Activated CD4-positive, alpha-beta T cell treated with anti-CD3 and anti-CD28 coated beads for 36 hours (primary cell): ENCODE results near the gene MAPK9. TPM values are rescaled to one million over a fixed set of nuclear protein-coding genes. Genes with fewer than 3 reads are reported as not detected.

Experiments used
- ATAC-seq: fragments of 200-7000 bp; cut with Tn5 transposase; one replicate; pipeline ENCODE4 v1.10.0; 2021; ENCODE audit warnings: mild to moderate bottlenecking, moderate library complexity
- CTCF ChIA-PET: fragments of 350-600 bp; sonication (Branson Sonifier 250); formaldehyde crosslinking; loops from one replicate; lab custom pipeline; 2021; ENCODE audit warnings: antibody characterized with exemption; lab: Charles Lee
- POLR2A ChIA-PET: fragments of 350-600 bp; sonication (Branson Sonifier 250); formaldehyde crosslinking; loops from one replicate; lab custom pipeline; 2021; ENCODE audit warnings: antibody characterized with exemption, inconsistent platforms; lab: Charles Lee
- DNase-seq: peaks from one replicate; pipeline ENCODE4 v3.0.0-alpha.2; 2020
- H3K27ac Mint-ChIP-seq: one replicate; pipeline ENCODE4 v1.8.0; 2021; ENCODE audit warnings: mixed read lengths
- H3K27me3 Mint-ChIP-seq: one replicate; pipeline ENCODE4 v1.8.0; 2021; ENCODE audit warnings: mixed read lengths
- H3K36me3 Mint-ChIP-seq: one replicate; pipeline ENCODE4 v1.8.0; 2021; ENCODE audit warnings: low read depth, mixed read lengths
- H3K4me1 Mint-ChIP-seq: one replicate; pipeline ENCODE4 v1.8.0; 2021; ENCODE audit warnings: mixed read lengths
- H3K4me3 Mint-ChIP-seq: one replicate; pipeline ENCODE4 v1.8.0; 2021; ENCODE audit warnings: mild to moderate bottlenecking, moderate library complexity, mixed read lengths
- H3K9me3 Mint-ChIP-seq: one replicate; pipeline ENCODE4 v1.8.0; 2021; ENCODE audit warnings: low read depth, mixed read lengths
- intact Hi-C, 2 experiments: fragments of 100-400 bp; cut with DNase I in 1 of 2; cut with micrococcal nuclease in 1 of 2; formaldehyde crosslinking; loops; one replicate each; pipeline versions ENCODE4 v1.14.2 to v1.15.1; 2022 to 2024; cut with DNase I, micrococcal nuclease
- total RNA-seq, 2 experiments: library from RNA; stranded (reverse); gene quantifications; one replicate each; pipeline ENCODE4 v1.2.3, GENCODE V29; 2021

Gene MAPK9
- total RNA-seq, 2 experiments from 2014 or later, result 37.0 to 38.1 TPM

DNA sequence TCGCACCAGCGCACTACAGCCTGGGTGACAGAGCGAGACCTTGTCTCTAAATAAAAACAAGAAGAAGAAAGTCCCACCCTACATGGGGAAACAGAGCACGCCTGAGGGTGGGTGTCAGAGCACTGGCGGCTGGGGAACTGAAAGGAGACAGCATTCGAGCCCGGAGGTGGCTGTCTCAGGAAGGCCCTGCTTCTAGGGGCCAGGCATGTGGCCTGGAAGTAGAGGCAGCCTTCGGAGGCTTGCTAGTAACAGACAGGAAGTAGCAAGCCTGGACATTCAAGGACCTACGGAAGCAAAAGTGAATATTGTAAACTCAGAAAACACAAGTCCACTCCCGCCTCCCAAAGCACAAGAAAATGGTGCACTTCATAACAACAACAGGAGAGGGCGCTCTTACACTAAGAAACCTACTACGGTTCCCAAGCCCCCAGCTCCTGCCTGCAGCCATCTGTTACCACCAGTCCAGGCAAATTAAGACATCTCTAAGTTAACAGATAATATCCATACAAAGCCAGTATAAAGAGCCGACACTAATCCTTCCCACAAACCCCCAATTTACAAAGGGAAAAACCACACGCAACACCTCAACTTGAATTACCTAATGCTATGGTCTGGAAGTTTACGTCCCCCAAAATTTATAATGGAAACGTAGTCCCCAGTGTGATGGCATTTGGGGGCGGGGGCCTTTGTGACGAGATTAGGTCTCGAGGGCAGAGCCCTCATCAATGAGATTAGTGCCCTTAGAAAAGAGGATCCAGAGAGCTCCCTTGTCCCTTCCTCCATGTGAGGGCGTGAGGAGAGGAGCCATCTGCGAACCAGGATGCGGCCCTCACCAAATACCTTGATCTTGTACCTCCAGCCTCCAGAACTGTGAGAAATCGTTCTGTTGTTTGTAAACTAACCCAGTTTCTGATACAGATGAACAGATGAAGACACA lies 90.6 kb downstream of the MAPK9 start:
- ChIA-PET CTCF (interaction anchor here (2.7 kb wide), 1 partner anchor 114 kb away, joined by 10 read pairs; no protein-coding TSS in a partner anchor), POLR2A (no interaction called here)
- intact Hi-C loops, result loop anchor here in 1 of 2 experiments (1.0 to 5.0 kb wide), 2 partner anchors 114 to 126 kb away; no protein-coding TSS in a partner anchor
- no peaks in the 10 kb centered on the region for H3K4me1 Mint-ChIP-seq
- no peaks in the 10 kb centered on the region for H3K36me3 Mint-ChIP-seq
- DNase-seq (peak; percentile 38), ATAC-seq (no peak)
- H3K27ac Mint-ChIP-seq, result no peak overlapping the region
- H3K9me3 Mint-ChIP-seq, result no peaks in the 10 kb centered on the region
- H3K27me3 Mint-ChIP-seq, result peaks cover 21% of the 10 kb centered on the region
- H3K4me3 Mint-ChIP-seq, result no peak overlapping the region

- intact Hi-C loops, result no loop called here
Measured at GRCh38 chr5:180199390-180199789, 92.5 kb downstream of the MAPK9 start.

GRCh38 chr5:180198208-180198607 lies 93.7 kb downstream of the MAPK9 start:
- ChIA-PET CTCF (no interaction called here), POLR2A (no interaction called here)
- H3K27ac Mint-ChIP-seq, result no peak overlapping the region
- ATAC-seq, result no peak
- intact Hi-C loops, result no loop called here
- H3K9me3 Mint-ChIP-seq, result no peaks in the 10 kb centered on the region
- H3K4me3 Mint-ChIP-seq, result no peak overlapping the region
- no peak for DNase-seq
- no peaks in the 10 kb centered on the region for H3K4me1 Mint-ChIP-seq
- H3K36me3 Mint-ChIP-seq, result no peaks in the 10 kb centered on the region
- peaks cover 10% of the 10 kb centered on the region for H3K27me3 Mint-ChIP-seq

More at GRCh38 chr5:180199390-180199789, 92.5 kb downstream of the MAPK9 start:
- Mint-ChIP-seq H3K36me3 (no peaks in the 10 kb centered on the region), H3K4me3 (no peak overlapping the region), H3K27me3 (peaks cover 17% of the 10 kb centered on the region), H3K27ac (no peak overlapping the region), H3K4me1 (no peaks in the 10 kb centered on the region), H3K9me3 (no peaks in the 10 kb centered on the region)
- no peak for ATAC-seq
- CTCF ChIA-PET, result interaction anchor here (0.6 to 1.0 kb wide), 2 partner anchors 10 to 116 kb away, joined by 3 read pairs; partner anchors contain the start of gene RASGEF1C
- DNase-seq, result no peak
- POLR2A ChIA-PET, result no interaction called here

DNA sequence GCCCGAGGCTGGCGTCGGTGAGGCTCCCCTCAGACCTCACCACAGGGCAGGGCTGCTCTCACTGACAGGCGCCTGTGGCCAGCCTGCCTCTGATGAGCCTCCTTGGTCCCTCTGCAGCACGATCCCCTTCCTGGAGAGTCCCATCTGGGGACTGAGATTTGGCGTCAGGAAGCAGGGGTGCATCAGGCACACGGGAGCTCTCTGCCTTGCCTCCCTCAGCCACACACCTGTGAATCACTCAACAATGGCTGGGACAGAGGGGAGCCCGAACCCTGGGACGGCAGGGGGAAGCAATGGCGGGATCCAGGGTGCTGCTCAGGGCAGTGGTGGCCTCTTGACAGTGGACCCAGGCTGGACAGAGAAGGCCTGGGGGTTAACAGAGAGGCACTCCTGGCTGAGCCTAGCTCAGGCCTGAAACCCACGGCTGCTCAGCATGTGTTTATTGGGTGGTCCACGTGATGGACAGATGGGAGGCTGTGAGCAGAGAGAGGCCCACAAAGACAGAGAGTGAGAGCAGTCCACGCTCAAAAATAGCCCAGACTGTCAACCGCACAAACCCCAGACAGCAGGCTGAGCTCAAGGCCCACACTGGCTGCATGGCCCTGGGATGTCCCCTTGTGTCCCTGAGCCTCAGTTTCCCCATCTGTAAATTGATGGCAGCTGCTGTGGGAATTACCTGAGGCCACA lies 94.7 kb downstream of the MAPK9 start:
- H3K9me3 Mint-ChIP-seq, result no peaks in the 10 kb centered on the region
- ChIA-PET POLR2A (no interaction called here), CTCF (interaction anchor here (1.2 kb wide), 1 partner anchor 10 kb away, joined by 8 read pairs; no protein-coding TSS in a partner anchor)
- H3K27ac Mint-ChIP-seq, result no peak overlapping the region
- H3K27me3 Mint-ChIP-seq, result peaks cover 8% of the 10 kb centered on the region
- H3K36me3 Mint-ChIP-seq, result no peaks in the 10 kb centered on the region
- intact Hi-C loops, result no loop called here
- DNase-seq (no peak), ATAC-seq (no peak)
- H3K4me1 Mint-ChIP-seq, result no peaks in the 10 kb centered on the region
- no peak overlapping the region for H3K4me3 Mint-ChIP-seq

DNA sequence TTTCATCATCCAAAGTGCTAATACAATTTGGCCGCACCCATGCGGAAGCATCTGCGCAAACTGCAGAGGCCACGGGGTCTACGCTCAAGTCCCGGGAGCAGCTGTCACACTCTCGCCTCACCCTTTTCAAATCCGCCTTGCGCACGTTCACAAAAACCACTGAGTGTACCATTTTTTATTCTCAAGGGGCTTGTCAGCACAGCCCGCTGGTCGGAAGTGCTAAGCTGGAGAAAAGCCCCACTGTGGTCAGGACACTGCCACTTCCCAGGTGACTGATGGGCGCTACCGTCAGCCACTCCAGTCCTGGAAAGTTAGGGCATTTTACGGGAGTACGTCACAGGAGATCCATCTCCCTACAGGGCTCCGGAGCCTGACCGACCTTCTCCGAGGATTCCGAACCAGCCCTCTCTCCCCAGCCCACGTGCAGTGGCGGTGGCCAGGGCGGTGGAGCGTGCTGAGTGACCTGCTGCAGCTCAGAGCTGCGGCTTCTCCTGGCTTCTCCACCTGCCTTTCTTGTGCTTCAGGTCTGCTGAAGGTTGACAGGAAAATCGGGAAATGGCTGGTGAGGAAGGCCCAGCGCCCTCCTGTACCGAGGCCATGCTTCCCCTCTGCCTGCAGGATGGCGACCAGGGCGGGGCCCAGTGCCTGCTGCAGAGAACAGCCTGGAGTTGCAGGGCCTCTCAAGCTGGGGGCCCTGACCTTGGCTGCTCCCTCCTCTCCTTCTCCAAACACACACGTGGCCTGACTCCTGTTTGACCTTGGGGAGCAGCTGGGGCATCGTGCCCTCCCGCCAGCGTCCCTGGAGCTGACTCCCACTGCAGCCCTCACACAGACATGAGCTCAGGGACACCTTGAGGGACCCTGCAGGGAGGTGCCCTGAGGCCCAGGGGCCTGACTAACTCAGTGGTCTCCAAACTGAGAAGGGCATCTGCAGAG lies 97.2 kb downstream of the MAPK9 start:
- POLR2A ChIA-PET, result no interaction called here
- DNase-seq (no peak), ATAC-seq (no peak)
- intact Hi-C loops, result no loop called here
- Mint-ChIP-seq H3K36me3 (no peaks in the 10 kb centered on the region), H3K27ac (no peak overlapping the region), H3K27me3 (peaks cover 4% of the 10 kb centered on the region), H3K4me1 (no peaks in the 10 kb centered on the region), H3K9me3 (no peaks in the 10 kb centered on the region), H3K4me3 (no peak overlapping the region)
- CTCF ChIA-PET, result no interaction called here

DNA sequence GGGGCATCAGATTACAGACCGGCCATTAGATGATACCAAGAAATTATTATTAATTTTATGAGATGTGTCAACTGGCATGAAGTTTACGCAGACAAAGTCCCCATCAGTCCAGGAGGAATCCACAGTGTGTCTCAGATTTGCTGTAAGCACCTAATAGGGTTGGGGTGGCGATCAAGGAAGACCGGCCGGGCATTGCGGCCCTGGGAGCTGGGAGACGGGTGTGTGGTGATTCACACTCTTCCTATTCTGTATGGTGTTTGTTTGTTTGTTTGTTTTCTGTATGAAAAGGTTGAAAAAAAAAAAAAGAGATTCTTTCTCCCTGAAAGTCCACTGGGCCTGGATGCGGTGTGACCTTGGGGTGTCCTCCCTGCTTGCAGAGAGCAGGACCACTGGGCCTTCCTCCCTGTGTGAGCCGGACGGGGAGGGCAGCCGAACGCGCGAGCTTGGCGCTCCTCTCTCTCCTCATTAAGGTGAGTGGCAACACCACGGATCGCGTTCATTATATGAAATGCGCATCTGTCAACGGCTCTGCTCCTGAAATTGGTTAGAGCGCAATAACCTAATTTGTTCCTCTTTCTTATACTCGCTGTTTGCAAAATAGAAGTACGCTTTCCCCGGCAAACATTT lies 98.0 kb downstream of the MAPK9 start:
- Mint-ChIP-seq H3K27ac (no peak overlapping the region), H3K36me3 (no peaks in the 10 kb centered on the region), H3K4me1 (no peaks in the 10 kb centered on the region), H3K27me3 (peaks cover 5% of the 10 kb centered on the region), H3K9me3 (no peaks in the 10 kb centered on the region), H3K4me3 (no peak overlapping the region)
- no peak for ATAC-seq
- DNase-seq, result no peak
- POLR2A ChIA-PET, result no interaction called here
- CTCF ChIA-PET, result no interaction called here
- intact Hi-C loops, result no loop called here

DNA sequence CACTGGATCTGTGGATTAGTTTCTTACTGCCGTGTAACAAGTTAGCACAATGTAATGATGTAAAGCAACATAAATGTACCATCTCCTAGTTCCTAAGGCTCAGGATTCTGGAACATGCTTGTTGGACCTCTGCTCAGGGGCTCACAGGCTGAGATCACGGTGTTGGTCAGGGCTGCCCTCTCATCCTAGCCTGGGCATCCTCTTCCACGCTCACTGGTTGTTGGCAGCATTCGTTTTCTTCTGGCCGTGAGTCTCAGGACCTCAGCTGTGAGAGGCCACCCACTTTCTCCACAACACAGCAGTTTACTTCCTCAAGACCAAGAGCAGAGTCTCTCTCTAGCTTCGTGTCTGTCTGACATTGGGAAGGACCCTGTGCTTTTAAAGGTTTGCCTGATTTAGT lies 100.2 kb downstream of the MAPK9 start:
- no peaks in the 10 kb centered on the region for H3K36me3 Mint-ChIP-seq
- H3K27me3 Mint-ChIP-seq, result peaks cover 4% of the 10 kb centered on the region
- ATAC-seq (no peak), DNase-seq (no peak)
- no peak overlapping the region for H3K27ac Mint-ChIP-seq
- ChIA-PET CTCF (interaction anchor here (0.7 kb wide), 1 partner anchor 124 kb away, joined by 5 read pairs; no protein-coding TSS in a partner anchor), POLR2A (no interaction called here)
- no peaks in the 10 kb centered on the region for H3K9me3 Mint-ChIP-seq
- H3K4me1 Mint-ChIP-seq, result no peaks in the 10 kb centered on the region
- intact Hi-C loops, result no loop called here
- H3K4me3 Mint-ChIP-seq, result no peak overlapping the region

DNA sequence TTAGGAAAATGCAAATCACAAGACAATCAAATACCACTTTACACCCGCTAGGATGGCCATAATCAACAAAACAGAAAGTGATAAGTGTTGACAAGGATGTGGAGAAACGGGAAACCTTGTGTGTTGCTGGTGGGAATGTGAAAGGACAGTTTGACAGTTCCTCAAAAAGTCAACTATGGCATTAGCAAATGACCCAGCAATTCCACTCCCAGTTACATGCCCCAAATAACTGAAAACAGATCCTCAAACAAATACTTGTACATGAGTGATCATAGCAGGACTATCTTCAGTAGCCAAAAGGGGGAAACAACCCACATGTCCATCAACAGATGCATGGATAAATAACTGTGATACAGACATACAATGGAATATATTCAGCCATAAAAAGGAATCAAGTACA lies 104.1 kb downstream of the MAPK9 start:
- DNase-seq (no peak), ATAC-seq (no peak)
- CTCF ChIA-PET, result no interaction called here
- no peak overlapping the region for H3K27ac Mint-ChIP-seq
- no peak overlapping the region for H3K4me3 Mint-ChIP-seq
- POLR2A ChIA-PET, result no interaction called here
- peaks cover 5% of the 10 kb centered on the region for H3K27me3 Mint-ChIP-seq
- no peaks in the 10 kb centered on the region for H3K4me1 Mint-ChIP-seq
- H3K36me3 Mint-ChIP-seq, result no peaks in the 10 kb centered on the region
- intact Hi-C loops, result no loop called here
- H3K9me3 Mint-ChIP-seq, result no peaks in the 10 kb centered on the region

Other genes with a start within 250 kb of the MAPK9 start
- 10 to 100 TPM; 10.3 to 13.3 TPM for gene RNF130, start 220.3 kb downstream of the MAPK9 start, total RNA-seq
- gene RASGEF1C, start 82.9 kb downstream of the MAPK9 start, total RNA-seq, result not detected
- gene GFPT2, start 61.3 kb upstream of the MAPK9 start, total RNA-seq, result under 1 TPM; 0.16 TPM
- 10 to 100 TPM; 34.4 to 43.2 TPM for gene CNOT6, start 202.3 kb upstream of the MAPK9 start, total RNA-seq